SK-N-MC (cell line): ENCODE data around the gene DONSON.

Experiments
- EZH2 ChIP-seq: fragments of 200-600 bp; sonication (generic); IDR thresholded peaks from one replicate; pipeline ENCODE4 v1.6.1; 2017; ENCODE audit warnings: antibody characterized with exemption
- POLR2AphosphoS5 ChIP-seq: IDR thresholded peaks from 2 replicates; pipeline ENCODE4 v1.6.1; 2012; ENCODE audit warnings: mild to moderate bottlenecking, low read depth, low read length, borderline replicate concordance

- TF ChIP-seq EZH2 = no peak
- TF ChIP-seq POLR2AphosphoS5 = no peak
Measured at GRCh38 chr21:33562389-33562788, 26.1 kb downstream of the DONSON start.
